GF-D8 (cell line): Measurements from ENCODE around the gene PER3.

Experiments used
- DNase-seq: peaks from one replicate; lab custom pipeline; 2025; lab: John Stamatoyannopoulos, UW

PER3 gene

GRCh38 chr1:7783826-7784491, at the start of gene PER3:
TSS of gene PER3 (plus strand) at chr1:7784291. CDS start at chr1:7784878, 587 bp downstream.
- DNase-seq: peak; percentile 89

- DNase-seq: no peak
Measured at GRCh38 chr1:7738044-7738443, 46.0 kb upstream of the PER3 start.

- DNase-seq: no peak
Measured at GRCh38 chr1:7743346-7743745, 40.7 kb upstream of the PER3 start.

GRCh38 chr1:7744882-7745281, 39.2 kb upstream of the PER3 start:
- no peak for DNase-seq

- DNase-seq: no peak
Measured at GRCh38 chr1:7745783-7746182, 38.3 kb upstream of the PER3 start.

GRCh38 chr1:7747605-7748004, 36.5 kb upstream of the PER3 start:
- DNase-seq: no peak

DNA sequence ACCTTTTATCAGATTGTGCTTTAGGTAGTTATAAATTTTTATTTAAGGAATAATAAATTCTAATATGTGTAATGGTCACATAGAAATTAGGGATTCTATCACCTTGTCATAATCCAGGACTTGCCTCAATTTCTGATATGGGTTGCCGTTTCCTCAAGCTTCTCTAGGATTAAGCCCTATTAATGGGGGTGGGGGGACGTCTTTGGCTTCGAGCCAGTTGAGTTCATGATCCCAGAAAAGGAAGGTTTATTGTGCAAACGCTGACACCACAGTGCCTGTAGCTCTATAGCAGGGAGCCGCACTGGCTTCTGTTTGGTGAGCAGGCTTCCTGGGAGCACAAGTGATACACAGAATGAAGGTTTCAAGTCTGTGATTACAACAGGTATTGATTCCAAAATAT, 35.0 kb upstream of the PER3 start:
- no peak for DNase-seq

DNA sequence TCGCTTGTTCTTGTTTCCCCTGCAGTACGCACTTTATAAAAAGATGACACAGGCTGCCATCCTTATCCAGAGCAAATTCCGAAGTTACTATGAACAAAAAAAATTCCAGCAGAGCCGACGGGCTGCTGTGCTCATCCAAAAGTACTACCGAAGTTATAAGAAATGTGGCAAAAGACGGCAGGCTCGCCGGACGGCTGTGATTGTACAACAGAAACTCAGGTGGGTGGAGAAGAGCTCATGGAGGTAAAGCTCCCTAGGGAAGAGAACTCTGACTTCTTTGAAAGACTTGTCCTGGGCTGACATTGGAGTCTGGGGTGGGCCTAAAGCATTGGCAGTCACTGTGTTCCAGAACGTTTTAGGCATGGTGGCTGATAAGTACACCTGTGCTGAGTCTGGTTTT, 32.9 kb upstream of the PER3 start:
- no peak for DNase-seq

DNA sequence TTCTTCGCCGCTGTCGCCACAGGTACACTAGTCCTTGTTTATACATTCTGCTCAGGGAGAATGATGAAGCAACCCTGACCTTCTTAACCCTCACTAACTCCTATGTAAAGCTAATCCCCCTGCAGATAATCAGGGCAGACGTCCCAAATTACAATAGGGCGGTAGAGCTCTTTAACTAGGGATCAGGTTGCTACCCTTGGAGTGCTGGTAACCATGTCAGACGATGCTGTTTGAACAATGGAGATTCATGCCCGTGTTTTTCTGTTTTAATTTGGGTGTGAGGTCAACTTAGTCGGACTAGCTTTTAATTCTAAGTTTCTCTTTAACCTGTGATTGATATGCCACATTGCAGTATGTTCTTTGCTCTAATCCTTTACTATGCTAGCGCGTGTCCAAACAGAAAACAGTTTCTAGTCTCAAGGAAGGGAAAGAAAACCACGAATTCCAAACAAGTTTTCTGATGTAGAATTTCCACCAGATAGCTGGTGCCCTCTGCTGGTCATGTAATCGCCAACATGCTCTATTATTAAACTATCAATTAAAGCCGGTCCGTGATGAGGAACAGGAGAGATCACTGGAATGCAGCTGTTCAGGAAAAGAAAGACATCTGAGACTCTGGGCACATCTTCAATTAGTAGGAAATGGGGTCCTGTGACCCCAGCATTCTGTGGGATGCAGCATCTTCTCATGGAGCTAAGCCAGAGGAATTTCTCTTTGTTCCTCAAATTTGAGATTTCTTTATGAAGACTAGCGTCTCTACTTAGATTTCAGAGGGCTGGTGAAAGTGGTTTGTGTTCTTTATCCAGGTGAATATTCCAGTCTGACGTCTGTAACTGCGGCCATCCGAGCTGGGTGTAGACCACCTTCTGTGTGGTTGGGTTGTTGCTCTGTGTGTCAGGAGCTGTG, 31.3 kb upstream of the PER3 start:
- DNase-seq: no peak

- no peak for DNase-seq
Measured at GRCh38 chr1:7753641-7754040, 30.4 kb upstream of the PER3 start.

GRCh38 chr1:7754234-7754633, 29.9 kb upstream of the PER3 start:
- DNase-seq: no peak

DNA sequence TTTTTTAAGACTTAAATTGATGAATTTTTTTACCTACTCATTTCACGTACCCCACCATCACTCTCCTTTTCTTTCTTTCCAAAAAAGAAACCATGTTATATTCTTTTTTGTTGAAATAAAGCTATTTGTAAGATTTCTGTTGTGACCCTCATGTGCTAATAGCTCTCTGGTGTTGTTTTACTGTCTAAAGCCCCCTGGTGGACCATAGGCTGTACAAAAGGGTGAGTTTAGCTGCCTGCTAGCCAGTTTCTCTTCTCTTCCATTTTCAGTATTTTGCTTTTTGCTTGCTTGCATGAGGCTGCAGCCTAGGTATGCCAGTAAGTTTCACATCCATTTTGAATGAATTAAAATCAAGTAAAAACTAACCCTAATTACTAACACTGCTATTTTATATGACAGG, 28.6 kb upstream of the PER3 start:
- DNase-seq: no peak

- no peak for DNase-seq
Measured at GRCh38 chr1:7760245-7760644, 23.8 kb upstream of the PER3 start.

DNA sequence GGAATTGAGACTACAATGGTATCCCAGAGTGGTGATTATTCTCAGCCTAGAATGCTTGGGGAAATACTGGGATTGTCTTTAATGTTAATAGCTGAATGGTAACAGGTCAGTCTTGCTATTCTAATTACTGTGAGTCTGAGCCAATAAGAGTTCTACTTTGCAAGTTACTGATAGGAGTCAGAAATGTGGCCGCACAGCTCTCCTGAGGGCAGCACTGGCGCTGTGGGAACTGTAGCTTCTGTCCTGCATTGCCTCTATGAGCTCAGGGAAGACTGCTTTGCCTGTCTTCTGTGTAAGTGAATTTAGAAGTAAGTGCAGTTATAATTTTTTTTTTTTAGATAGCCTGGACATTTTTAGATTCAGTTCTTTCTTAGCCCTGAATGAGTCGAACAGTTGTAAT, 23.0 kb upstream of the PER3 start:
- DNase-seq: no peak

DNA sequence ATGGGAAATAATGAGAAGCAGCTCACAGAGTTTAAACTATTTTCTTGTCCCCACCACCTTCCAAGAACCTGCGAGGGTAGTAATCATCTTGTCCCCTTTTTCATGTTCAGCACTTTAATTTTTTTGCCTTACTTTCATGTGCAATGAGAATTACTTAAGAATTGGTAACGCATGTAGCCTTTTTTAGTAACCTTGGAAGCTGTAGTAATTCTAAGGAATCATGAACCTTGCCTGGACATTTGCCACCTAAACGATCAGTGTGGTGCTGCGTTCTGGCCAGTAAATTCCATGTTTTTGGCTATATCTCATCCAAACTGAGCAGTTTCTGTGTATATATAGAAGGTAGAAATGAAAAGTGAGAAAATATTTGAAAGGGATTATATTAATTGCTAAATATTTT, 16.9 kb upstream of the PER3 start:
- DNase-seq: no peak

DNA sequence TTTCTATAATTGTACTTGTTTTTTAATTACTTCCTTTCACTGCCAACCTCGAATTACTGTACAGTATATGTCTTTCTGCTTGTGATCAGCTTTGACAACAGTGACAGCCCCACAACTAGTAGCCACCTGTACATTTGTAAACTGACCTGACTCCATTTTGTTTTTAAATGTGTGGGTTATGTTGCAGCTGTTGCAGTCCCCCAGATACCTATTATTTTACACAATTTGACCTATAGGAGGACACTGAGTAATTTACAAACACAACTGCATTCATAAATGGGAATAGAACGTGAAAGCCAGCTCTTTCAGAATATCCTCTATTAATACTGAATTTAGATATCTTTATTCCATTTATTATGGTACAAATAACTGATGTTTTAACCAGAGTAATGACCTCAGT, 15.5 kb upstream of the PER3 start:
- no peak for DNase-seq

- no peak for DNase-seq
Measured at GRCh38 chr1:7769673-7770412, 14.2 kb upstream of the PER3 start.

DNA sequence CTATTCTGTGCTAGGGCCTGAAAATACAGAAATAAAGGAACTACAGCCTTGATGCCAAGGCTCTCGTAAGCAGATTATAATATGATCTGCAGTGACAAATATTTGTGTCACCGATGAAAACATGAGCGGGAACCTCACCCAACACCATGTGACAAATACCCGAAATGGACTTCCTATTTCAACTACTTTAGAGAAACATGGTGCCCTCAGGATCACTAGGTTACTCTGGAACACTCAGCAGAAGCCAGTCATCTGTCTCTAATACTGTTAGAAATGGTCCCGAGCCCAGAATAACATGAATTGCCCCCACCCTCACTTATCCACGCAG, 13.5 kb upstream of the PER3 start:
- no peak for DNase-seq

GRCh38 chr1:7770997-7771822, 12.9 kb upstream of the PER3 start, which contains the start of gene VAMP3:
TSS of gene VAMP3 (plus strand) at chr1:7771296. CDS start at chr1:7771384, 88 bp downstream.
- DNase-seq: peak; percentile 49

DNA sequence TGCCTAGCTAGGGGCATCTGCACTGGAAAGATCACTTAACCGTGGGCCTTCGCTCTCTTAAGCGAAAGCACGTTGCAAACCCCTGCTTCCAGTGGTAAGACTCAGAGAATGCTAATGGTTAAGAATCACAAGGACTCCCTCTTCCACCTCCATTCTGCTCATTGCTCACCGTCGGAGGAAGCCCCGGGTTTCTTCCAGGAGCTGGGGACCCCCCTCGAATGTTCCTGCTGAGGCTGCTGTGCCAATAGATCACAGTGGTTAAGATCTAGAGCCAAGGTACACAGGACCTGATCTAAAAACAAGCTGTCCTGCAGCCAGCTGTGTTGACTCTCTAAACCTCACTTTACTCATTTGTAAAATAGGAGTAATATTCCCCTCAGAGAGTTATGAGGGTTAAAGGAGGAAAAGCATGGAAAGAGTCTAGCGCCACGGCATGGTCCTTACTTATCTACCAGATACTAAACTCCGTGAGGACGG, 12.2 kb upstream of the PER3 start:
- peak; percentile 5 for DNase-seq

- no peak for DNase-seq
Measured at GRCh38 chr1:7777591-7777990, 6.5 kb upstream of the PER3 start.

- DNase-seq: no peak
Measured at GRCh38 chr1:7778133-7778628, 5.9 kb upstream of the PER3 start.
